GM19395 (cell line): Measurements from ENCODE around the gene PRSS36.
"Not testable (repeated sequence)": the region's sequence is repeated elsewhere in the genome, so short reads cannot be mapped to it uniquely, and the experiment has no call there.

ENCODE experiments used
- ATAC-seq: cut with Tn5 transposase; IDR thresholded peaks from one replicate; pipeline ENCODE4 v1.9.1; 2021; ENCODE audit warnings: mild to moderate bottlenecking, moderate library complexity; ENCODE audit not compliant: unreplicated experiment

The PRSS36 gene

DNA sequence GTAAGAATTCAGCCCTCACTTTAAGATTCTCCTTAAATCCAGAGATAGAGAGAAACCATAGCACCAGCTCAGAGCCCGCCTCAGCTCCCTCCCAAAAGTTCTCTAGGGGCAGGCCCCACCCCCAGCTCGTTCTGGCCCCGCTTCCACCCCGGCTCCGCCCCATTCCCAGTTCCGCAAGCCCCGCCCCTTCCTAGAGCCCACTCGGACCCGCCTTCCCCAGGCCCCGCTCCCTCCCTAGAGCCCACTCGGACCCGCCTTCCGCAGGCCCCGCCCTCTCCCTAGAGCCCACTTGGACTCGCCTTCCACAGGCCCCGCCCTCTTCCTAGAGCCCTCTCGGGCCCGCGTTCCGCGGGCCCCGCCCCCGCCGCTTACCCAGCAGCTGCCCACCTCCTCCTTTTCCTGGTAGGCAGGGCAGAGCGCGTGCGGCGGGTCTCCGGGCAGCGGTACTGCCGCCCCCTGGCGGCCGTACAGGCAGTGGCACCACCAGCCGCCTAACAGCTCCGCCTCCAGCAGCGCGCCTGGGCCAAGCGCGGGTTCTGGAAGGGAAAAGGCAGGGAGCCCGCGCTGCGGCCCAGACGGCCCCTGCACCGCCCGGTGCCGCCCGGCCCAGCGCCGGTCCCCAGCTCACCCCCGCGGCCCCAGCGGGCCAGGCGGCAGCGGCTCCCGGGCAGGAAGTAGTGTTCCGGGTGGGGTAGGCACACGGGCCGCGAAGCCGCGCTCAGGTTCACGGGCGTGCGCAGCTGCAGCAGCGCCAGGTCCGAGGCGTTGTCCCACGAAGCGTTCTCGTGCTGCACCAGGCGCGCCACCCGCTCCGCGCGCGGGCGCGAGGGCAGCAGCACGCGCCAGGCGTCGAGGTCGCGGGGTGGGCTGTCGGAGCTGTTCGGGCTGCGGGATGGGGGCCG lies 7.5 kb downstream of the PRSS36 start:
- ATAC-seq: peak; percentile 82

DNA sequence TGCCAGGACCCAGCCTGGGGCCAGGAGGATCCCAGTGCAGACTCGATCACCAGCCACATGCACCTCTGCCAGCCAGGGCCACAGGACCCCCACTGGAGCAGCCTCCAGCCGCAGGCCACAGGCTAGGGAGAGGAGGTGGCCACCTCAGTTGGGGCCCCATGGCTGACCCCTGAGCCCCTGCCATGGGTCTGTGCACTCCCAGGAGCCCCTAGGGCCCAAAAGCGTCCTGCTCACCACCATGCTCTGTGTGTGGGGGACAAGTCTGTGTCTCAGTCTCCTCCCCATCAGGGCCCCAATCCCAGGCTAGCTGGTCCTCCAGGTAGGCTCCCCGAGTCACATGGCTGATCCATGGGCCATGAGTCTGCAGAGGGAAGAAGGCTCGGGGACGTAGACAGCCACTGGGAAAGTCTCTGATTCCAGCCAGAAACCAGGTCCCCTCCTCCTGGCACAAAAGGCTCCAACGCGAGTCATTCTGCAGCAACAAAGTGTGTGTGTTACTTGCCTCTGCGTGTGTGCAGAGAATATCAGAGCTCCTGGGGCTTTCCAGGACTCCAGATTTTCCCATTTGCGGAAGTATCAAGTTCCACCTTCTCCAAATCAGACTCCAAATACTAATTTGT lies 8.3 kb downstream of the PRSS36 start:
- no peak for ATAC-seq

DNA sequence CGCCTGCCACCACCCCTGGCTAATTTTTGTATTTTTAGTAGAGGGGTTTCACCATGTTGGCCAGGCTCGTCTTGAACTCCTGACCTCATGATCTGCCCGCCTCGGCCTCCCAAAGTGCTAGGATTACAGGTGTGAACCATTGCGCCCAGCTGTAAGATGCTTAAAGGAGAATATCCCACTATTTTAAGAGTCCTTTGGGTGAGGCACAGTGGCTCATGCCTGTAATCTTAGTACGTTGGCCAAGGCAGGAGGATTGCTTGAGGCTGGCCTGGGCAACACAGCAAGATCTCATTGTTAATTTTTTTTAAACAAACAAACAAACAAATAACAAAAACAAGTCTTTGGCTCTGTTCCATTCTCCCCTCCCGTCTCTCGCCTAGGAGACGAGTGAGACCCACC lies 8.8 kb downstream of the PRSS36 start:
- ATAC-seq: not testable (repeated sequence)

DNA sequence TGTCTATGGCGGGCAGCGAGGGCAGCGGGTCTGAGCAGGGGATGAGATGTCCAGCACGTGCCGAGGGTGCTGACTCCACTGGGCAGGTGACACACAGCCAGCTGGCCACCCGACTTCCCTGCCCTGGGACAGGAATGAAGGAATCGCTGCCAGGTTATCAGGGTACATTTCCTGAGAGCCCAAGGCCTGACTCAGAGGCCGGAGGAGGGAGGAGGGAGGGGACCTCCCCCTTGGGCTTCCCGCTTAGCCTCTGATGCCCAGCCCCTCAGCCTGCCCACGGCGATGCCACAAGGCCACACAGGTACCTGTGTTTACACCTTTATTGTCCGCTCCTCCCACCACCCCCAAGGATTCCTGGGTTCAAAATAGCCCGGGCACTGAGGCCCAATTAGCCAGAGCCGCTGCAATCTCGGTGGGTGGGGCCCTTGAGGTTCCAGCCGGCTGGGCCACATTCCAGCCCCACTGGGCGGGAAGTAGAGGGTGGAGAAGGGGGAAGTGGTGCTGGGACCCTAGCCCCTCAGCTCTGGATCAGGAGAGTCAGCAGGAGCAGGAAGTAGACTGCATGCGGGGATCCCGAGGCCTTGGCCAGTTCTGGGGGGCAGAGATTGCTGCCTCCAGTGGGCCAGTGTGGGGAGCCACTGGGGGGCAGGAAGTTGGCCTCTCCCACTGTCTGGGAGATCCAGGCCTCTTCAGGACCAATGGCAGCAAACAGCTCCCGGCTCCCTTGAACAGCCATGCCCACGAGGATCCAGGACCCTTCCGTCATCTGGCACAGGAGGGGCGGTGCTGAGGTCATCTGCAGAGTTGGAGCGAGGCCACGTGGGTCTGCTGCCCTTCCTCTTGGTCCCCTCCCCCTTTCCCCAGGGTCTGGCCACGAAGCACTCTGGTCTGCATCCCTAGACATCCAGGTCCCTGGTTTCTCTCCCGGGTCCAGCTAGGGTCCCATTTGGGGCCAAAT lies 11.0 kb downstream of the PRSS36 start:
- ATAC-seq: no peak

DNA sequence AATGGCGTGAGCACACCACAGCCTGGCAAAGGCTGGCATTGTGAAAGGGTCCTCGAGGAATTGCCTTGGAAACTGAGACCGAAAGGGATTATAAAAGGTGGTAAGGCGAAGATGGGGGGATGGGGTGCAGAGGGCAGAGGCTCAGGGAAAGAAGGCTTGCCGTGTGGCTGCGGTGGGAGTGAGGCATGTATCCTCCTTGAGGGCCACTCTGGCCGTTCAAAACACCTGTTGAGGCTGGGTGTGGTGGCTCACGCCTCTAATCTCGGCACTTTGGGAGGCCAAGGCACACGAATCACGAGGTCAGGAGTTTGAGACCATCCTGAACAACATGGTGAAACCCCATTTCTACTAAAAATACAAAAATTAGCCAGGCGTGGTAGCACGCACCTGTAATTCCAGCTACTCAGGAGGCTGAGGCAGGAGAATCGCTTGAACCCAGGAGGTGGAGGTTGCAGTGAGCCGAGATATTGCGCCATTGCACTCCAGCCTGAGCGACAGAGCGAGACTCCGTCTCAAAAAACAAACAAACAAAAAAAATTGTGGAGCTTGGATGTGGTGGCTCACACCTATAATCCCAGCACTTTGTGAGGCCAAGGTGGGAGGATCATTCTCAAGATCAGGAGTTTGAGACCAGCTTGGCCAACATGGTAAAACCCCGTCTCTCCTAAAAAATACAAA lies 12.9 kb downstream of the PRSS36 start:
- ATAC-seq: not testable (repeated sequence)

DNA sequence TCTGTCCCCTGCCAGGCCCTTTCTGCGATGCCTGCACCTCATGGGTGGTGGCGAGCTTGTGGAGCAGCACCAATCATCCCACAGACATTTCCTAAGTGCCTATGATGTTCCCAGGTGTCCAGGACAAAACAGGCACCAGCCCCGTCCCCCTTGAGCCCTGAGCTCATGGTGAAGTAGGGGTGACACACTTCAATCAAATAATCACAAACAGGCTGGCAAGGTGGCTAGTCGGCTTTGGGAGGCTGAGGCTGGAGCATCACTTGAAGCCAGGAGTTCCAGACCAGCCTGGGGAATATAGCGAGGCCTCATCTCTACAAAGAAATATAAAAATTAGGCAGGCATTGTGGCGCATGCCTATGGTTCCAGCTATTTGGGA lies 13.6 kb downstream of the PRSS36 start:
- ATAC-seq: no peak

DNA sequence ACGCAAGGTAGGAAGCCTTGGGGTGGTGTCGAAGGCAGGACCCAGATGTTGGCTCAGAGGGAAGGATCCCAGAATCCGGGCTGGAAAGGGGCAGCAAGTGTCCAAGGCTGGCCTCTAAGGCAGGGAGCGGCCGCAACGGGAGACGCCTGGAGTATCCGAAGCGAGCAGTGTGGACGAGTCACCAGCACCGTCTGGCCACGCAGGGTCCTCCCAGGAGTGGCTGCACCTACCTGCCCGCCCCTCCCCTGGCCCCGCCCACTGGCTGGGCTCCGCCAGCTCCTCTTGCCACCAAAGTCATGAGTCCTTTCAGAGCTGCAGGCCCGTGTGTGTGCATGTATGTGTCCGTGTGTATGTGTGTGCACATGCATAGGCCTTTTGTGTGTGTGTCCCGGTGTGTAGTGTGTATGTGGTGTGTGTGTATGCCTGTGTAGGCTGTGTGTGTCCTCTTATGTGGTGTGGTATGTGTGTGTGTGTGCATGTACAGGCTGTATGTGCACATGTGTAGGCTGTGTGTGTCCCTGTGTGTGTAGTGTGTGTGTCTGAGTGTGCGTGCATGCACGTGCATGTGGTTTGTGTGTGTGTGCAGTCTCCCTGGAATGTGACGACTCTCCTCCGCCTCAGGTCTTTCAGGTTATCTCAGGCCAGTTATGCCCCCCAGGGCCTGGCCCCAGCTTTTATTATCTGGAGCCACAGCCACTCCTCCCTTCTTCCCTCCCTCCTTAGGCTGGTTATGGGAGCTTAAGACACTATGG lies 14.2 kb downstream of the PRSS36 start, which contains the start of gene PRSS8:
Gene PRSS8, minus strand, starts transcription at position 193 of the 752 bp plus-strand sequence. CDS start 229 bp downstream, outside the sequence.
- no peak for ATAC-seq

DNA sequence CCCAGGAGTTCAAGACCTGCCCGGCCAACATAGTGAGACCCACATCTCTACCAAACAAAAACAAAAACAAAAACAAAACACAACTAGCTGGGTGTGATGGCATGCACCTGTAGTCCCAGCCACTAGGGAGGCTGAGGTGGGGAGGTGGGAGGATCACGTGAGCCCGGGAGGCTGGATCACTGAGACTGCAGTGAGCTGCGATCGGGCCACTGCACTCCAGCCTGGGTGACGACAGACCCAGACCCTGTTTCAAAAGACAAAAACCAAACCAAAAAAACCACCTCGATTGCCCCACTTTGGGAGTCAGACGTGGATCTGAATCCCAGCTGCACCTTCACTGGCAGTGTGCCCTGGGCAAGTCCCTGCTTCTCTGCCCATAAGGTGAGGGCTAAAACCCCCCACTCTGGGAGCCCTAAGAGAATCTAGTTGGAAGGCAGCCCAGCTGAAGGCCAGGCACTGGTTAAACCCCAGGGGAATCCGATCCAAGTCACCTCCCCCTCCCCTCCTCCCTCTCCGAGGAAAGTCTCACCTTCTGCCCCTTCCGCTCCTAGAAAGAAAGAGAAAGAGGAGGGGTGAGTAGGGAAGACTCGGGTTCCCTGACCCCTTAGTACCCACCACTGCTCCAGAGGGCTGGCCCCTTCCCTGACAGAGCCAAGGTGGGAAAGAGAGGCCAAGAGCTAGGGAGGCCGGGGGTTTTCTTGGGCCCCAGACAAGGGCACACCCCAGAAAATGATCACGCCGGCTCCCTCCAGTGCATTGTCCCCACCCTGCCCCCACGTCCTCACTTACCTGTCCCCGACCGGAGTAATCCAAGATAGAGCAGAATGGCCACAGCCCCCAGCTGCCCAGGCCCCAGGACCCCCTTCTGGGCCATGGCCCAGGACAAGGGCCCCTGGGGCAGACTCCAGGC lies 15.0 kb downstream of the PRSS36 start:
- ATAC-seq: no peak

DNA sequence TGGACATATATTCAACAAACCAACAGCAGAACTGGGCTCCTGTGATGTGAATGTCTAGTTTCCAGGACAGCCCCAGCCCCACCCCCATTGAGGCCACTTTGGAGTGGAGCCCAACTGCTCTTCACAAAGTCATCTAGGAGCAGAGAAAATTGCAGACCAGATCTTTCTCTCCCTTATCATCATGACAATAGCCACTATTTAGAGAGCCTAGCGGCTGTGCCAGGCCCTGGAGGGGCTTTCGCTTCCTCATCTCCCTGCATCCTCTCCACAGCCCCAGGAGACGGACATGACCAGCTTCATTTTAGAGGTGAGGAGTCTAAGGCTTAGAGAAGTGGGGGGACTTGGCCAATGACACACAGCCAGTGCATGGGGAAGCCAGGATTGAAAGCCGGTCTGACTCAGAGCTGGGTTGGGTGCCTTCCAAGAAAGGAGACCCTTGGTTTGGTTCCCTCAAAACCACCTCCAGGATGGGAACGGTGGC lies 15.7 kb downstream of the PRSS36 start:
- ATAC-seq: no peak

DNA sequence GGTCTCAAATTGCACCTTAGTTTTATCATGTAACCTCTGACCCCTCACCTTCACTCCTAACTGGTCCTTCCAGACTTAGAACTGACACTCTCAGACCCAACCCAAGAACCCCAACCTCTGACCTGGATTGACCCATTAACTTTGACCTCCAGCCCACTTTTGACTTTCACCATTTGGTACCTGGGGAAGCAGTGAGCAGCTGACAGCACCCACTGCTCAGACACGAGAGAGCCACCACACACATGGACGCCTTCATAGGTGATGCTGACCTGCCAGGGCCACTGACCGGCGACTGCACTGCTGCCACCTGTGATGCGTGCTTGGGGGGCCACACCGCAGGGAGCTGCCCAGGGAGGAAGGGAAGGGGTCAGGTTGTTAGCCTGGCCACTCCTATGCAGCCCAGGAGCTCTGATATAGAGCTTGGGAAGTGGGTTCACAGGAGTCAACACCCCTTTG lies 16.8 kb downstream of the PRSS36 start:
- no peak for ATAC-seq

DNA sequence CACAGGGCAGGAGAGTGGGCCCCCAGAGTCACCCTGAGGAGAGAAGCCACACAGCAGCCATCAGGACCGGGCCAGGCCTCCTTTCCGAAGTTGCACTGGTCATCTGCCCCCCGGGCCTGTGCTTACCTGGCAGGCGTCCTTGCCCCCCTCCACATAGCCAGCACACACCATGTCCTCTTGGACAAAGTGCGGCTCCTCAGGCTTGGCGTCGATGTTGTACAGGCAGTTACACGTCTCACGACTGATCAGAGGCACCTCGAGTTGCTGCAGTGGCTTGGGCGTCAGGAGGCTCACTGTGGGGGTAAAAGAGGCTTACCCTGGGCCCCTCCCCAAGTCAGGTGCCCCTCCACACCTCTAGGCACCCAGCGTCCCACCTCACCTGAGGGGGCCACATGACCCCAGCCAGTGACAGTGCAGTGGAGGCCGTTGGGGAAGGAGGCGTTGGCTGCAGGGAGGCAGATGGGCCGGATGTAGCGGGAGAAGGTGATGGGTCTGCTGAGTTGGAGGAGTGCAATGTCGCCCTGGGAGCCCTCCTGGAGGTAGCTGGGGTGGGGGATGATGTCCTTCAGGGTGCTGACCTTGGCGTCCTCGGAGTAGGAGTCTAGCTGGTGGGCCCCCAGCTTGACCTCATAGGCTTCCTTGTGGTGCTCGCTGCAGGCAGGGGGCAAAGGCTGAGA lies 17.4 kb downstream of the PRSS36 start:
- ATAC-seq: no peak

DNA sequence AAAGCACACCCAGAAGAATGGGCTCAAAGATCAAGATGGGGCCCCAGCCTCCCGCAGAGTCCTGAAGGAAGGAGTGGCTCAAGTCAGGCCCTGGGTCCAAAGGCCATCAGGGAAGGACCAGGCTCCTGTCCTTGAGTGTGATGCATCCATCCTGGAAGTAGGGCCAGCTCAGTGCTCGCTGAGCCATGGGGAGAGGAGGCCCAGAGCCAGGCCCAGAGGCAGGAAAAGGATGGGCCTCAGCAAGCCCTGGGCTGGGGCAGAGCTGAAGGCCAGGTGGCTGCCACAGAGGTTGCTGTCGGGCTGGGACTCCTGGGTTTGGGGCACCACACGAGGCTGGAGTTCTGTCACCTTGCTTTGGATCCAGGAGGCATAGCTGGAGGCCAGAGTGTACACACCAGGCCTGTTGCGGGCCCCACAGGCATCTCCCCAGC lies 18.0 kb downstream of the PRSS36 start:
- ATAC-seq: no peak

DNA sequence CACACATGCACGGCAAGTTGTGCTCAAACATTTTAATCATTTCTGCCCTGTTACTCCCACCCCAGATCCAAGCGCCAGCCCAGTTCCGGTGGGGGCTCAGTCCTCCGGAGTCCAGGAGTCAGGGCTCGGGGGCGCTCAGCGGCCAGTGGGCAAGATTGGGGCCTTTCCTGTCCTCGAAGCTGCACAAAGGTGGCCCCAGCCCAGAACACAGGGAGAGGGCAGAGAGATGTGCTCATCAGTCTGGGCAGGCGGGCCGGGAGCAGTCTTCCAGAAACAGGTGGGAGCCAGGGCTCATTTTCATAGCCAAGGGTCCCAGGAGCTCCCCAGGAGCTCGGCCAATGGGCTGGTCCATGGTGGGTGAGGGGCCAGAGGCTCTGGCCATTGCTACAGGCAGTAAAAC lies 18.4 kb downstream of the PRSS36 start:
- ATAC-seq: no peak

DNA sequence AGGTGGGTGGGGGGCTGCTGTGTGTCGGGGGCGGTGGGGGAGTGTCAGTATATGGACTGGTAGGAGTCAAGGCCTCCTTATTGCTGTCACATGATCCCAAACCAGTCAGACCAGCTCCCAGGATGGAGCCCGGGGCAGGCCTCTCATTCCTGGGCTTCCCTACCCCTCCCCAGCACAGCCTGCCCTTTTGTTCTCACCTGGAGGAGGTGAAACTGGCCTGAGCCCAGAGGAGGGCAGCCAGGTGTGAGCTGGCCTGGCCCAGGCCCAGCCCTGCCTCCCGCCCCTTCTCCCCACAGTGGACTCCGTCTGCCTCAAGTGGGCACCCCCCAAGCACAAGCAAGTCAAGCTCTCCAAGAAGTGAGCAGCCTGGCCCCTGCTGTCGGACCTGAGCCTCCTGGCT lies 19.0 kb downstream of the PRSS36 start:
- ATAC-seq: no peak

DNA sequence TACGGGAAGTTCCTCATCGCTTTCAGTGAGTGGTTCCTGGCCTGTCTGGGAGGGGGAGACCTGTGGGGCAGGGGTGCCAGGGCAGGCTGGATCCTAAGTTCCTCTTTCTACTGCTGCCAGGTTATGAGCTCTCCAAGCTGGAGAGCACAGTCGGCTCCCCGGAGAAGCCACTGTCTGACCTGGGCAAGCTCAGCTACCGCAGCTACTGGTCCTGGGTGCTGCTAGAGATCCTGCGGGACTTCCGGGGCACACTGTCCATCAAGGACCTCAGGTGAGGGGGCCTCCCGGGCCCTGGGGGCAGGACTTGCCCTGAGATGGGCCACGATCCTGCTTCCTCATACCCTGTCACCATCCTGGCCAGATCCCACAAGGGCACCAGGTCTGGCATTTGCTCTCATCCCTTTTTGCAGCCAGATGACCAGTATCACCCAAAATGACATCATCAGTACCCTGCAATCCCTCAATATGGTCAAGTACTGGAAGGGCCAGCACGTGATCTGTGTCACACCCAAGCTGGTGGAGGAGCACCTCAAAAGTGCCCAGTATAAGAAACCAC lies 19.5 kb downstream of the PRSS36 start:
- ATAC-seq: no peak

DNA sequence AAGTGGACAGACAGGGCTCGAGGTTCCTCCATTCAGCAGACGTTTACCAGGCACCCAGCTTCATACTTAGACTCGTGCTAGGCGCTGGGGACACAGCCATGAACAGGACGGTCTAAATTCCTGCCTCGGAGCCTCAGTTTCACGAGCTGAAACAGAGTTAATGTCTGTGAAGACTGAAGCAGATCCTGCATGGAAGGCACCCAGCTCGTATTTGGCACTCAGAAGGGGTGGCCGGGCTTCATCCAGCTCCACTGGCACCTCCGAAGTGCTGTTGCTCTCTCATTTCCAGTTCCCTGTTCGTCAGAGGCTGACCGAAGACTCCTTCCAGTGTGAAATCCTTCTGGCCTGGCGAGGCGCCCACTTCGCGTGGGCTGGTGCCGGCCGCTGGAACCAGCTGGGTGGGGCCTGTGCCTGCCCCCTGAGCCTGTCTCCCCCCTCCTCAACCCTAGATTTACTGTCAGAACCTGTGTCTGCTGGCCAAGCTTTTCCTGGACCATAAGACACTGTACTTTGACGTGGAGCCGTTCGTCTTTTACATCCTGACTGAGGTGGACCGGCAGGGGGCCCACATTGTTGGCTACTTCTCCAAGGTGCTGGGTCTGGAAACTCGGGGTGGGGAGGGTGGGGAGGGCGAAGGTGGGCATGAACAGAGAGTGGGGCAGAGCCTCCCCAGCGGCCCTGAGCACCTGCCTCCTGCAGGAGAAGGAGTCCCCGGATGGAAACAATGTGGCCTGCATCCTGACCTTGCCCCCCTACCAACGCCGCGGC lies 20.1 kb downstream of the PRSS36 start:
- no peak for ATAC-seq
